ENCODE measurements around the gene BTBD2. TPM values are rescaled to one million over a fixed set of nuclear protein-coding genes. Genes with fewer than 3 reads are reported as not detected.
A peak's percentile ranks its signal among the peaks of the same experiment; 100 is the strongest.

The BTBD2 gene
- total and polyA plus RNA-seq, 2 of the 8 experiments (the other 6 are each of a cell fraction or from before 2014, with no cell fraction given) = 91.7 to 92.3 TPM

GRCh38 chr19:2014131-2014571 lies 1.4 kb downstream of the BTBD2 start:
- Histone ChIP-seq H3K4me2 (ENCODE audit: insufficient read depth in 1 of 2, low read depth in 2 of 2, low read length in 2 of 2) (peak overlapping the region; percentile 80 to 85; a peak in 3 of 4 replicates), H3K27ac (ENCODE audit: low read depth, low read length) (no peak overlapping the region), H3K23me2 (ENCODE audit: low read depth, low read length) (peaks cover 7% of the 10 kb centered on the region; the same call in 1 of the 2 replicates), H3K18ac (ENCODE audit: extremely low read depth, low read length) (no peak overlapping the region), H2AFZ (ENCODE audit: low read length) (no peak overlapping the region), H2BK12ac (ENCODE audit: low read depth, low read length) (no peak overlapping the region), H4K20me1 (replicated peaks in 1 of 2; ENCODE audit: control insufficient read depth in 1 of 2, insufficient read depth in 2 of 2, low read length in 2 of 2) (peaks cover 10 to 16% of the 10 kb centered on the region in 2 experiments), H3K79me2 (ENCODE audit: control insufficient read depth in 1 of 2, insufficient read depth in 2 of 2, low read length in 2 of 2) (no peaks in the 10 kb centered on the region; a peak in 1 of 4 replicates), H3K79me1 (ENCODE audit: low read depth, low read length) (peaks cover 4% of the 10 kb centered on the region; the same call in 1 of the 2 replicates), H3K9ac (replicated peaks in 1 of 4; ENCODE audit: extremely low read depth in 1 of 4, low read depth in 3 of 4, low read length in 3 of 4) (no peak overlapping the region), H3K4ac (replicated peaks; ENCODE audit: insufficient read length, low read depth, low read length) (no peak overlapping the region), H3K9me3 (ENCODE audit: insufficient read depth in 2 of 2, low read depth in 1 of 2, low read length in 1 of 2) (no peaks in the 10 kb centered on the region; a peak in 1 of 4 replicates), H3K14ac (ENCODE audit: insufficient read length) (no peak overlapping the region), H3K36me3 (ENCODE audit: control insufficient read depth in 2 of 4, insufficient read depth in 4 of 4, low read length in 3 of 4) (no peaks in the 10 kb centered on the region; a peak in 1 of 8 replicates), H2BK5ac (ENCODE audit: low read depth, low read length) (no peak overlapping the region), H4K91ac (replicated peaks; ENCODE audit: insufficient read length, low read length) (no peak overlapping the region), H4K8ac (ENCODE audit: extremely low read depth, insufficient read depth, low read length) (peak overlapping the region; percentile 71), H2BK120ac (replicated peaks; ENCODE audit: low read depth, low read length) (no peak overlapping the region), H2BK20ac (ENCODE audit: low read length) (no peak overlapping the region), H2BK15ac (ENCODE audit: low read length) (no peak overlapping the region), H3K56ac (replicated peaks; ENCODE audit: insufficient read length, low read depth, low read length) (no peak overlapping the region), H4K5ac (ENCODE audit: insufficient read length, low read depth, low read length) (no peak overlapping the region), H3K23ac (ENCODE audit: insufficient read length) (no peak overlapping the region), H3K4me1 (replicated peaks in 1 of 4; ENCODE audit: control insufficient read depth in 3 of 4, insufficient read depth in 4 of 4, low read length in 3 of 4) (peaks cover 0 to 15% (median 4%) of the 10 kb centered on the region in 4 experiments; a peak in 5 of 7 replicates), H3K27me3 (replicated peaks in 1 of 4; ENCODE audit: control insufficient read depth in 3 of 4, extremely low read depth in 1 of 4, insufficient read depth in 3 of 4, low read length in 3 of 4) (no peaks in the 10 kb centered on the region), H3K4me3 (ENCODE audit: extremely low read depth in 1 of 4, insufficient read depth in 2 of 4, low read depth in 3 of 4, low read length in 4 of 4) (peak overlapping the region in 1 of 4 experiments; percentile 70; a peak in 1 of 8 replicates), H2AK5ac (ENCODE audit: low read depth, low read length) (no peak overlapping the region)
- POLR2A ChIA-PET (ENCODE audit: partially characterized antibody) = no interaction called here
- TF ChIP-seq ATF2 (IDR thresholded peaks at IDR 0.05; ENCODE audit: low read length) = no peak
- TF ChIP-seq TBP (IDR thresholded peaks at IDR 0.05; ENCODE audit: low read depth, low read length) = no peak
- no peak for TF ChIP-seq TAF7 (optimal IDR thresholded peaks at IDR 0.05; ENCODE audit: borderline replicate concordance, low read depth, low read length)
- no peak for TF ChIP-seq HDAC6 (IDR thresholded peaks at IDR 0.05; ENCODE audit: low read depth, low read length)
- no peak for TF ChIP-seq RFX5 (IDR thresholded peaks at IDR 0.05; ENCODE audit: borderline replicate concordance, low read depth, low read length)
- TF ChIP-seq SP4 (IDR thresholded peaks at IDR 0.05; ENCODE audit: low read length) = no peak
- no peak for TF ChIP-seq FOSL1 (IDR thresholded peaks at IDR 0.05; ENCODE audit: insufficient read depth, low read depth, low read length)
- no peak for TF ChIP-seq SIRT6 (IDR thresholded peaks at IDR 0.05; ENCODE audit: low read length)
- CTCF ChIA-PET (ENCODE audit: partially characterized antibody) = no interaction called here
- WGBS, 2 experiments (ENCODE audit: extremely low coverage in 1 of 2, insufficient coverage in 1 of 2, insufficient read length in 1 of 2, insufficient replicate concordance in 2 of 2, low coverage in 1 of 2, low lambda C conversion rate in 2 of 2, missing lambda C conversion rate in 1 of 2) = 67% methylated on average over 1 of the region's 5 CpGs; no CpG with 5 or more reads in 1 of the 2 experiments
- DNase-seq (ENCODE audit: low read depth in 1 of 2, low spot score in 2 of 2) = no peak
- no peak for FAIRE-seq
